Measurements from ENCODE around the gene ZNF784. TPM values are rescaled to one million over a fixed set of nuclear protein-coding genes. Genes with fewer than 3 reads are reported as not detected.

Gene ZNF784
- total and polyA plus RNA-seq, 9 donors: 6.0 to 16.9 (median 11.7) TPM

DNA sequence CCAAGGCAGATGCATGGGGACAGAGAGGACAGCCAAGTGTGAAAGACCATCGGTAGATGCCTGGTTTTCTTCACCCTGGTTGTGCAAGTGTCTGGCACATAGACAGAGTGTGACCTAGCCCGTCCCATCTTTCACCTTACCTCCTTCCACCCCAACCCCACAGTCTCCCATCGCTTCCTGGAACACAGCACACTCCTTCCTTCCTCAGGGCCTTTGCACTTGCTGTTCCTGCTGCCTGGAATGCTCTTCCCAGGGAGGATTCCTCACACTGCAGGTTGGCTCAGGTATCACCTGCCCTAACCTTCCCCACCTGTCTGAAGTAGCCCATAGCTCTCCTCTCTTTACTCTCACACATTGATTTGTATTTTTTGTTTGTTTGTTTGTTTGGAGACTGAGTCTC is 28.1 kb downstream of the ZNF784 start:
- Histone ChIP-seq H3K36me3 (no peaks in the 10 kb centered on the region), H3K4me1 (ENCODE audit: insufficient read depth) (no peaks in the 10 kb centered on the region), H3K27me3 (no peaks in the 10 kb centered on the region), H3K9me3 (no peaks in the 10 kb centered on the region), H3K27ac (no peak overlapping the region), H3K4me3 (no peak overlapping the region)
- 88 to 93% (median 88%) methylated on average over 3 of the region's 3 CpGs for WGBS, 3 donors
- intact Hi-C loops (cut with DNase I): no loop called here
- no peak for DNase-seq
- TF ChIP-seq, protein P1, sequence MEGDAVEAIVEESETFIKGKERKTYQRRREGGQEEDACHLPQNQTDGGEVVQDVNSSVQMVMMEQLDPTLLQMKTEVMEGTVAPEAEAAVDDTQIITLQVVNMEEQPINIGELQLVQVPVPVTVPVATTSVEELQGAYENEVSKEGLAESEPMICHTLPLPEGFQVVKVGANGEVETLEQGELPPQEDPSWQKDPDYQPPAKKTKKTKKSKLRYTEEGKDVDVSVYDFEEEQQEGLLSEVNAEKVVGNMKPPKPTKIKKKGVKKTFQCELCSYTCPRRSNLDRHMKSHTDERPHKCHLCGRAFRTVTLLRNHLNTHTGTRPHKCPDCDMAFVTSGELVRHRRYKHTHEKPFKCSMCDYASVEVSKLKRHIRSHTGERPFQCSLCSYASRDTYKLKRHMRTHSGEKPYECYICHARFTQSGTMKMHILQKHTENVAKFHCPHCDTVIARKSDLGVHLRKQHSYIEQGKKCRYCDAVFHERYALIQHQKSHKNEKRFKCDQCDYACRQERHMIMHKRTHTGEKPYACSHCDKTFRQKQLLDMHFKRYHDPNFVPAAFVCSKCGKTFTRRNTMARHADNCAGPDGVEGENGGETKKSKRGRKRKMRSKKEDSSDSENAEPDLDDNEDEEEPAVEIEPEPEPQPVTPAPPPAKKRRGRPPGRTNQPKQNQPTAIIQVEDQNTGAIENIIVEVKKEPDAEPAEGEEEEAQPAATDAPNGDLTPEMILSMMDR (IDR thresholded peaks at IDR 0.05): no peak
- TF ChIP-seq POLR2A (IDR thresholded peaks at IDR 0.05) (no peak), EP300 (IDR thresholded peaks at IDR 0.05) (no peak)

DNA sequence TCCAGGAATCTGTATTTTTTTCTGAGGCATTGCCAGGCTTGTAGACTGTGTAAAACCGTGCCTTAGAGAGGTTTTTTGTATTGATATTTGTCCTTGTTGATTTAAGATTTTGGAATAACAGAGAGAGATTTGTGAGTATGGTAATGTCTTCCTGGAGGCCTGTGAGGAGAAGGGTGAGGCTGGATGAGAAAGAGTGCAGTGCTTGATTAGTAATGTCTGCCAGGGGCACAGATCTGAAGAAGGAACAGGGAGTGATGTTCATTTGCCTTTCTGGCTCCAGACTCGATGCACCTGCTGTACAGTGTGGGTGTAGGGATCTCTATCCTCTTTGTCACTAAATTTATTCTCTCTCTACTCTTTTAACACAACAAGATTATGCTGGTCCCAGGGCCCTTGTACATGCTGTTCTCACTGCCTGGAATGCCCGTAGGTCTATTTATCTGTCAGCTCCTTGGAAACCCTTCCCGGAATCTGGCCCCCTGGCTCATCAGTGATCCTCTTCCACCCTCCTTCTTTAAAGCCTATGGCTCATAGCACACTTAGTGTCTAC is 29.3 kb downstream of the ZNF784 start:
- intact Hi-C loops (cut with DNase I): no loop called here
- no peaks in the 10 kb centered on the region for H3K36me3 ChIP-seq
- no peak overlapping the region for H3K4me3 ChIP-seq
- H3K27me3 ChIP-seq: no peaks in the 10 kb centered on the region
- no peak overlapping the region for H3K27ac ChIP-seq
- no peak for DNase-seq
- no peaks in the 10 kb centered on the region for H3K9me3 ChIP-seq
- TF ChIP-seq, protein P1 (IDR thresholded peaks at IDR 0.05): no peak
- WGBS, 3 donors: 82 to 85% (median 84%) methylated on average over 4 of the region's 4 CpGs
- no peaks in the 10 kb centered on the region for H3K4me1 ChIP-seq (ENCODE audit: insufficient read depth)

DNA sequence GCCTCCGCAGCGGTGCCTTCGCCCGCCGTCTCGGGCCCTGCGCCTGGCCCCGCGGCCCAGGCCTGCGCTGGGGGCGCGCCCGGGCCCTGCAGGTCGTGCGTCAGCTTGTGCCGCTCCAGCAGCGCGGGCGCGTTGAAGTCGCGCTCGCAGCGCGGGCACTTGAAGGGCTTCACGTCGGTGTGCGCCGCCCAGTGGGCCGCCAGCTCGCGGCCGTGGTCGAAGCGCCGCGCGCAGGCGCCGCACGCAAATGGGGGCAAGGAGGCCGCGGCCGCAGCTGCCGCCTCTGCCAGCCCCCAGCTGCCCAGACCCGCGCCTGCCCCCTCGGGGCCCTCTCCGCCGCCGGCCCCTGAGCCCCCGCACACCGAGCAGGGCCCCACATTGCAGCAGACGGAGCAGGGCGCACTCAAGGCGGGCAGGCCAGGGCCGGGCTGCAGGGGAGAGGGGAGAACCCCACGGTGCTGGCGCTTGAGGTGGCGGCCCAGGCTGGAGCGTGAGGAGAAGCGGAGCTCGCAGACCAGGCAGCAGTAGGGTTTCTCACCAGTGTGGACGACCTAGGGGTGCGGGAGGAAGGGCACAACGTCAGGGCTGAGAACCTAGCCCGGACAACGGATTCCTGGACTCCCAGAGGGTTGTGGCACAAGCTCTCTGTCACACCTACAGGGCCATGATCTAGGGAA is 31.1 kb downstream of the ZNF784 start:
- 75 to 79% (median 79%) methylated on average over 57 to 68 of the region's 68 CpGs for WGBS, 3 donors
- no peak for DNase-seq
- no peak overlapping the region for H3K4me3 ChIP-seq
- no peaks in the 10 kb centered on the region for H3K9me3 ChIP-seq
- H3K4me1 ChIP-seq (ENCODE audit: insufficient read depth): no peaks in the 10 kb centered on the region
- intact Hi-C loops (cut with DNase I): no loop called here
- H3K27me3 ChIP-seq: no peaks in the 10 kb centered on the region
- H3K27ac ChIP-seq: no peak overlapping the region
- no peaks in the 10 kb centered on the region for H3K36me3 ChIP-seq
- no peak for TF ChIP-seq EP300 (IDR thresholded peaks at IDR 0.05)
- TF ChIP-seq POLR2A (IDR thresholded peaks at IDR 0.05): no peak
- TF ChIP-seq, protein P1 (IDR thresholded peaks at IDR 0.05): no peak

DNA sequence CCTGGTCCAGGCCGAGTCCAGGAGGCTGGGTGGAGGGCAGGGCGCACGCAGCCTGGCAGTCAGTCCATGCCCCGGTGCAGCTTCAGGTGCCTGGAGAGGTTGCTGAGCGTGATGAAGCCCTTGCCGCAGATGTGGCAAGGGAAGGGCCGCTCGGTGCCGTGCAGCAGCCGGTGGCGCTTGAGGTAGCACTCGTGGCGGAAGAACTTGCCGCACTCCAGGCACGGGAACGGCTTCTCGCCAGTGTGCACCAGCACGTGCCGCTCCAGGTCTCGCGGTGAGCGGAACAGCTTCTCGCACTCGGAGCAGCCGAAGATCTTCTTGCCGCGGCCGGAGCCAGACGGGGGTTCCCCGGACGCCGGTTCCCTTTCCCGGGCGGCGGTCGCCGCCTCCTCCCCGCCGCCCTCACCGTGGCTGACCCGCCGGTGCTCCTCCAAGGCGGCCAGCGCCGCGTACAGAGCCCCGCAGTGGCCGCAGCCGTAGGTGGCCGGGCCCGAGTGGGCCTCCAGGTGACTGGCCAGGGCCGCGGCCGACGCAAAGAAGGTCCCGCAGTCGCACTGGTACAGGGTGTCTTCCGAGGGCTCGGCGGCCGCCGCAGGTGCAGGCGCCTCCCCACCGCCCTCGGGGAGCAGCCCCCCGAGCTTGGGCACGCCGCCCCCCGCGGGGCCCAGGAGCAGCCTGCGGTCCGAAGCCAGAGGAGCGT is 31.8 kb downstream of the ZNF784 start:
- intact Hi-C loops (cut with DNase I): no loop called here
- Histone ChIP-seq H3K4me1 (ENCODE audit: insufficient read depth) (no peaks in the 10 kb centered on the region), H3K9me3 (no peaks in the 10 kb centered on the region), H3K36me3 (no peaks in the 10 kb centered on the region), H3K4me3 (no peak overlapping the region), H3K27ac (no peak overlapping the region), H3K27me3 (no peaks in the 10 kb centered on the region)
- DNase-seq: peak in 1 of 5 donors; percentile 31
- TF ChIP-seq, protein P1 (IDR thresholded peaks at IDR 0.05): no peak
- TF ChIP-seq POLR2A (IDR thresholded peaks at IDR 0.05) (no peak), EP300 (IDR thresholded peaks at IDR 0.05) (no peak)
- 86 to 88% (median 88%) methylated on average over 44 to 73 of the region's 73 CpGs for WGBS, 3 donors
